ENCODE results near the gene GCC2. TPM values are rescaled to one million over a fixed set of nuclear protein-coding genes. Genes with fewer than 3 reads are reported as not detected.

Gene GCC2
- total RNA-seq, 4 donors from 2014 or later: 36.6 to 57.7 (median 43.0) TPM

GRCh38 chr2:108531674-108532055 lies 82.7 kb downstream of the GCC2 start:
- no peak for DNase-seq (ENCODE audit: low spot score in 2 of 2)
- 79 to 89% methylated on average over 5 of the region's 5 CpGs for WGBS, 2 donors
- H3K9me3 ChIP-seq: no peaks in the 10 kb centered on the region
- TF ChIP-seq CTCF (IDR thresholded peaks at IDR 0.05): no peak
- TF ChIP-seq POLR2A (IDR thresholded peaks at IDR 0.05): no peak
- TF ChIP-seq EP300 (IDR thresholded peaks at IDR 0.05): no peak
- peaks cover 0 to 2% of the 10 kb centered on the region in 2 donors for H3K27me3 ChIP-seq
- H3K4me3 ChIP-seq: no peak overlapping the region
- peaks cover 0 to 22% (median 8%) of the 10 kb centered on the region in 4 donors for H3K4me1 ChIP-seq
- no peak overlapping the region for H3K27ac ChIP-seq
- no peaks in the 10 kb centered on the region for H3K36me3 ChIP-seq

GRCh38 chr2:108533832-108534583 lies 85.0 kb downstream of the GCC2 start, which contains the start of gene LIMS1:
LIMS1 (plus strand) TSS chr2:108534470; CDS start chr2:108534563, 93 bp downstream.
- Histone ChIP-seq H3K27ac (peak within 1 kb of the TSS; percentile 93 to 96 (median 94)), H3K4me1 (peaks cover 0 to 39% (median 14%) of the 10 kb centered on the region in 4 donors), H3K9me3 (no peaks in the 10 kb centered on the region), H3K27me3 (peaks cover 0 to 2% of the 10 kb centered on the region in 2 donors), H3K36me3 (no peaks in the 10 kb centered on the region), H3K4me3 (peak within 1 kb of the TSS; percentile 65 to 83 (median 68))
- TF ChIP-seq CTCF (IDR thresholded peaks at IDR 0.05) (peak in 2 of 5 experiments; percentile 6 to 12), POLR2A (IDR thresholded peaks at IDR 0.05) (peak; percentile 86 to 87), EP300 (IDR thresholded peaks at IDR 0.05) (peak in 1 of 2 donors; percentile 94)
- peak; percentile 82 to 85 for DNase-seq (ENCODE audit: low spot score in 2 of 2)
- WGBS, 2 donors: 1 to 2% methylated on average over 10 to 27 of the region's 87 CpGs

- peak in 1 of 2 donors; percentile 3 for TF ChIP-seq EP300 (IDR thresholded peaks at IDR 0.05)
- no peak for TF ChIP-seq POLR2A (IDR thresholded peaks at IDR 0.05)
- peak in 1 of 5 experiments; percentile 4 for TF ChIP-seq CTCF (IDR thresholded peaks at IDR 0.05)
- peaks cover 0 to 2% of the 10 kb centered on the region in 2 donors for H3K27me3 ChIP-seq
- H3K36me3 ChIP-seq: no peaks in the 10 kb centered on the region
- WGBS, 2 donors: 0 to 1% methylated on average over 17 to 37 of the region's 57 CpGs
- DNase-seq (ENCODE audit: low spot score in 2 of 2): no peak
- H3K4me1 ChIP-seq: peaks cover 0 to 39% (median 14%) of the 10 kb centered on the region in 4 donors
- no peaks in the 10 kb centered on the region for H3K9me3 ChIP-seq
- H3K27ac ChIP-seq: peak overlapping the region; percentile 84 to 96 (median 94)
- H3K4me3 ChIP-seq: peak overlapping the region; percentile 65 to 83 (median 68)
Measured at GRCh38 chr2:108534584-108535356, 85.8 kb downstream of the GCC2 start.

- 11 to 15% methylated on average over 9 of the region's 9 CpGs for WGBS, 2 donors
- peak overlapping the region; percentile 65 to 83 (median 68) for H3K4me3 ChIP-seq
- H3K27ac ChIP-seq: peak overlapping the region in 3 of 4 donors; percentile 63 to 96 (median 94)
Measured at GRCh38 chr2:108535357-108535631, 86.3 kb downstream of the GCC2 start.

More at GRCh38 chr2:108535357-108535631, 86.3 kb downstream of the GCC2 start:
- no peak for TF ChIP-seq POLR2A (IDR thresholded peaks at IDR 0.05)
- no peak for TF ChIP-seq CTCF (IDR thresholded peaks at IDR 0.05)
- TF ChIP-seq EP300 (IDR thresholded peaks at IDR 0.05): no peak
- peaks cover 0 to 39% (median 14%) of the 10 kb centered on the region in 4 donors for H3K4me1 ChIP-seq
- H3K36me3 ChIP-seq: no peaks in the 10 kb centered on the region
- H3K27me3 ChIP-seq: peaks cover 0 to 2% of the 10 kb centered on the region in 2 donors
- no peaks in the 10 kb centered on the region for H3K9me3 ChIP-seq
- DNase-seq (ENCODE audit: low spot score in 2 of 2): no peak

Measured in tibial nerve (tissue), 4 donors.